Activated T-helper 17 cell treated with anti-CD3 and anti-CD28 coated beads, Interleukin-2, amount 50 U/mL, for 72 hours (primary cell): ENCODE data around the gene FAM72D. TPM values are rescaled to one million over a fixed set of nuclear protein-coding genes. Genes with fewer than 3 reads are reported as not detected.
"Not testable (repeated sequence)": the region's sequence is repeated elsewhere in the genome, so short reads cannot be mapped to it uniquely, and the experiment has no call there.

Experiments used
- ATAC-seq: fragments of 150-1000 bp; cut with Tn5 transposase; replicated peaks from 2 replicates; pipeline ENCODE4 v1.10.0; 2021; ENCODE audit warnings: mild to moderate bottlenecking, moderate library complexity
- H3K27ac Mint-ChIP-seq: one replicate; pipeline ENCODE4 v1.8.0; 2022; ENCODE audit warnings: mixed read lengths
- H3K27me3 Mint-ChIP-seq: one replicate; pipeline ENCODE4 v1.8.0; 2022; ENCODE audit warnings: mixed read lengths
- H3K36me3 Mint-ChIP-seq: one replicate; pipeline ENCODE4 v1.8.0; 2022; ENCODE audit warnings: low read depth, mild to moderate bottlenecking, mixed read lengths
- H3K4me1 Mint-ChIP-seq: one replicate; pipeline ENCODE4 v1.8.0; 2022; ENCODE audit warnings: mixed read lengths
- H3K4me3 Mint-ChIP-seq: one replicate; pipeline ENCODE4 v1.8.0; 2022; ENCODE audit warnings: mild to moderate bottlenecking, mixed read lengths
- H3K9me3 Mint-ChIP-seq: one replicate; pipeline ENCODE4 v1.8.0; 2022; ENCODE audit warnings: mixed read lengths
- total RNA-seq, 2 donors: library from RNA; stranded (reverse); gene quantifications; one replicate each; pipeline ENCODE4 v1.2.3, GENCODE V29; 2022

The FAM72D gene
- total RNA-seq, 2 donors from 2014 or later = 11.0 to 14.7 TPM

DNA sequence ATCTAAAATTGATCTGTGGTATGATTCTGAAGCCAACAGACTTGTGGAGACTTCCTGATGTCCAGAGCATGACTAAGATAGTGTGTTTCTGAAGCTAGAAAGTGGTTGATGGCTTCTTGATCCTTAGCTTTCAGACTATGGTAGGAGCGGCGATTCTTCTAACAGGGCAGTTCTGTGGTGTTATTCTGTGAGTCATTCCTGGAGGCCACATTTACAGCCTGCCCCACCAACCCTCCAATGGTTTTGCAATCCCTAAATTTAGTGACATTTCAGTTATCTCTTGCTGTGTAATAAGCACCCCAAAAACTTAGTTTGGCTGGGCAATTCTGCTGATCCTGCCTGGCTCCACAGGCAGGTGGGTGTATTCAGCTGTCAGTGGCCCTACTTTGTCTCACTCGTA lies 24.1 kb downstream of the FAM72D start:
- H3K27ac Mint-ChIP-seq, ATAC-seq, H3K27me3 Mint-ChIP-seq, H3K4me3 Mint-ChIP-seq, H3K9me3 Mint-ChIP-seq, H3K36me3 Mint-ChIP-seq, H3K4me1 Mint-ChIP-seq: not testable (repeated sequence)

GRCh38 chr1:145122344-145123061 lies 26.7 kb downstream of the FAM72D start:
- not testable (repeated sequence) for H3K4me3 Mint-ChIP-seq, H3K4me1 Mint-ChIP-seq, H3K27me3 Mint-ChIP-seq, H3K27ac Mint-ChIP-seq, H3K36me3 Mint-ChIP-seq, H3K9me3 Mint-ChIP-seq, ATAC-seq

- not testable (repeated sequence) for H3K27ac Mint-ChIP-seq, H3K27me3 Mint-ChIP-seq, H3K36me3 Mint-ChIP-seq, H3K4me3 Mint-ChIP-seq, H3K9me3 Mint-ChIP-seq, ATAC-seq, H3K4me1 Mint-ChIP-seq
Measured at GRCh38 chr1:145123062-145123395, 27.3 kb downstream of the FAM72D start.

DNA sequence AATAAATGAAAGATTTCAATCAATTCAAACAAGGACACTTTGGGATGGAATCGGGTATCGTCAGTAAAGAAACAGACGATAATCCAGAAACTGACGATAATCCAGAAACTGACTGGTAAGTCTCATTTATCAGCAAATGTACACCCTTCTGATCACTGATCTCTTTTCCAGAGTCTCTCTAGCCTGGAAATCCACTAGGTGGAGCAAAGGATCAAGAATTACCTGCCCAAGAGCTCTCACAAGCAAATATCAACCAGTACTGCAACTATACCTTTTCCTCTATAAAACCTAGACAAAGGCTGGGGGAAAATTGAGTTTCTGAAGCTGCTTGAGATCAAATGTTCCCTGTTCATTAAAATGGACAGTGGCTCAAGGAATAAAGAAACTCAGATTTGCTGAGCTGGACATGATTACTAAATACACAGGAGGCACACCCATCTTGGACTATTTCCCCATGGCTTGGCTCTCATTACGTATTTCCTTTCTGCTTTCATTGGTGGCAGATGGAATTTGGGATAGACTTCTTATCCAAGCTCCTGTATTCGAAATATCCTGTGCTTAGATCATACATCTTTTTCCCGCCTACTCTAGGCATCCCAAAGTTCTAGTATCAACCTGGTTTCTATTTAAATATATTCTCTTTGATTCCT lies 28.3 kb downstream of the FAM72D start:
- not testable (repeated sequence) for H3K4me1 Mint-ChIP-seq, H3K36me3 Mint-ChIP-seq, H3K27ac Mint-ChIP-seq, ATAC-seq, H3K4me3 Mint-ChIP-seq, H3K9me3 Mint-ChIP-seq, H3K27me3 Mint-ChIP-seq

- H3K27ac Mint-ChIP-seq, H3K36me3 Mint-ChIP-seq, H3K27me3 Mint-ChIP-seq, ATAC-seq, H3K4me1 Mint-ChIP-seq, H3K4me3 Mint-ChIP-seq, H3K9me3 Mint-ChIP-seq: not testable (repeated sequence)
Measured at GRCh38 chr1:145125112-145125511, 29.3 kb downstream of the FAM72D start.

- H3K9me3 Mint-ChIP-seq, H3K4me1 Mint-ChIP-seq, H3K4me3 Mint-ChIP-seq, H3K36me3 Mint-ChIP-seq, H3K27ac Mint-ChIP-seq, ATAC-seq, H3K27me3 Mint-ChIP-seq: not testable (repeated sequence)
Measured at GRCh38 chr1:145127144-145127543, 31.4 kb downstream of the FAM72D start.

DNA sequence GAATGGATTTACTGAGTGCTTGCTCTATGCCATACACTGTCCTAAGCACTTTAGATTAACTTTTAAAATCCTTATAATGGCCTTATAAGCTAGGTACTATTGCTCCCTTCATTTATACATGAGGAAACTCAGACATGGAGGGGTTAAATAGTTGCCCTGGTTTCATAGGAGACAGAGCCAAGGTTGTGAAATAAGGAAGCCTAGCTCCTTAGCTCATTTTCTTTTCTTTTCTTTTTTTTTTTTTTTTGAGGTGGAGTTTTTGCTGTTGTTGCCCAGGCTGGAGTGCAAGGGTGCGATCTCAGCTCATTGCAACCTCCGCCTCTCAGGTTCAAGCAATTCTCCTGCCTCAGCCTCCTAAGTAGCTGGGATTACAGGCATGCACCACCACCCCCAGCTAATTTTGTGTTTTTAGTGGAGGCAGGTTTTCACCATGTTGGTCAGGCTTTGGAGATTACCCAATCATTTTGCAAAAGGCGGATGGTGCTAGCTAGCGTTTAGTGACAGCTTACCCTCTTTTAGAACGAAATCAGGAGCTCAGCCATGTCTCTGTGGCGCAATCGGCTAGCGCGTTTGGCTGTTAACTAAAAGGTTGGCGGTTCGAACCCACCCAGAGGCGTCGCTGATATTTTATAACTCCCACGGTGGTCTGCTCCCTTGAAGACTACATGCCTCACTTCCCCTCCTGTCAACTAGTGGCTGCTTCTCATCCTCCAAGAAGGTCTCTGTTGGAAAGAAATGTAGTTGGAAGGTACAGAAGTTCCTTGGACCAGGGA lies 33.1 kb downstream of the FAM72D start:
- not testable (repeated sequence) for H3K4me1 Mint-ChIP-seq, H3K36me3 Mint-ChIP-seq, ATAC-seq, H3K9me3 Mint-ChIP-seq, H3K27me3 Mint-ChIP-seq, H3K4me3 Mint-ChIP-seq, H3K27ac Mint-ChIP-seq

DNA sequence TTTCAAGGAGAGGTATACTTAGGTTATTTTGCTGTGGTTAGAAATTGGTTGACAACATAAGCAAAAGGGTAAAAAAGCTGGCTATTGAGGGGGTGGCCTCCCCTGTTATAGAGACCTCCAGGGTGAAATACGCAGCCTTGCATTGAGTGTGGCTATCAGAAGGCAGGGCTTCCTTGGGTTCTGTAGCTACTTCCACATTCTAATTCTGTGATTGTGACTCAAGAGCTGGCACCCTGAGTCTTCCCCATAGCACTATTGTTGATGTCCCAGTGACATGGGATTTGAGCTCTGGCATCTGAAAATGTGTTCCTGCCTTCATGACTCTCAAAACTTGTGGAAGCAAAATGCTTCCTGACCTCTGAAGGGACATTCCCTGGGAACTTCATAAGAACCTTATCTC lies 38.7 kb downstream of the FAM72D start:
- H3K9me3 Mint-ChIP-seq, H3K27me3 Mint-ChIP-seq, ATAC-seq, H3K36me3 Mint-ChIP-seq, H3K27ac Mint-ChIP-seq, H3K4me1 Mint-ChIP-seq, H3K4me3 Mint-ChIP-seq: not testable (repeated sequence)

DNA sequence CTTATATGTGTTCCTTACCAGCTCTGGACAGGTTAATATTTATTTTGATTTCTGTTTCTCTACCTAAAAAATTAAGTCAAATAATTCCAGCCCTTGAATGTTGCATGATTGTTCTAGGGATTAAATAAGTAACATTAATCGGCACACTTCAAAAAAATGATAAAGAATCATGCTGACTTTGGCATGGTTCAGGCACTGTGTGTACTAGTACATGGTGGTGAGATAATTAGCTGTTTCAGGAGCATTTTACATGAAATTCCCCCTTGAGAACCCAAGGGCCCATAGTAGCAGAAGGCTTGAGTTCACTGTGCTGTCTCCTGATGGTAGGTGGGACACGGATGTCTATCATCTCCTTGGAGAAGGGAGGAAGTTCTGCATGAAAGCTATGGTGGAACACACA lies 44.8 kb downstream of the FAM72D start:
- not testable (repeated sequence) for H3K4me3 Mint-ChIP-seq, H3K27me3 Mint-ChIP-seq, ATAC-seq, H3K36me3 Mint-ChIP-seq, H3K4me1 Mint-ChIP-seq, H3K27ac Mint-ChIP-seq, H3K9me3 Mint-ChIP-seq

DNA sequence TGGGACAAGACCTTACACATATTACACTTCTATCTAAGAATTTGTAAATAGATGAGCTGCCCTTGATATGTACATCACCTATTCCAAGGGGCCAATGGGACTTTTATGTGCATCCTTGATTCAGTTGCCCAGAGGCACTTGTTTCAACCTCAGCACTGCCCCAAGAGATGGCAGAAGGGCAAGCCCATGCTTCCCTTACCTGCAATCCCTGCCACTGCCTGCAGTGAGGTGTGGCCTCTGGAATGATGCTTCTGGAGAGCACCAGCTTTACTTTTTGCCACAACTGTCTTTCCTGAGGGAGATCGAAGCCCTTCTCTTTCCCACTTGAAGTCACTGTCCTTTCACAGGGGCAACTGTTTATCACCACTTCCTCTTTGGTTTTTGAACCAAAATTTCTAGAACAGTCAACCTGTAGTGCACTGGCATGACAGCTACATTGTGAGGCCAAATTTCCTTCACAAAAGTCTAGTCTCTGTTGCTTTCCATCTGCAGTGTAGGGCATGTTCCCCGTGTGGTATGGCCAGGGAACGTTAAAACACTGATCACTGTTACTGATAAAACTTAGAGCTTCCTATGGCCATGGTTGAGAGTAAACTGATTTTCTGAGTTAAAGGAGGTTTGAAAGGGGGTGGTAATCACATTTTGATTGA lies 48.6 kb downstream of the FAM72D start:
- not testable (repeated sequence) for H3K27me3 Mint-ChIP-seq, H3K4me3 Mint-ChIP-seq, H3K4me1 Mint-ChIP-seq, H3K9me3 Mint-ChIP-seq, H3K27ac Mint-ChIP-seq, H3K36me3 Mint-ChIP-seq, ATAC-seq

GRCh38 chr1:145146308-145146707 lies 50.5 kb downstream of the FAM72D start:
- not testable (repeated sequence) for H3K27me3 Mint-ChIP-seq, ATAC-seq, H3K27ac Mint-ChIP-seq, H3K9me3 Mint-ChIP-seq, H3K4me3 Mint-ChIP-seq, H3K4me1 Mint-ChIP-seq, H3K36me3 Mint-ChIP-seq

DNA sequence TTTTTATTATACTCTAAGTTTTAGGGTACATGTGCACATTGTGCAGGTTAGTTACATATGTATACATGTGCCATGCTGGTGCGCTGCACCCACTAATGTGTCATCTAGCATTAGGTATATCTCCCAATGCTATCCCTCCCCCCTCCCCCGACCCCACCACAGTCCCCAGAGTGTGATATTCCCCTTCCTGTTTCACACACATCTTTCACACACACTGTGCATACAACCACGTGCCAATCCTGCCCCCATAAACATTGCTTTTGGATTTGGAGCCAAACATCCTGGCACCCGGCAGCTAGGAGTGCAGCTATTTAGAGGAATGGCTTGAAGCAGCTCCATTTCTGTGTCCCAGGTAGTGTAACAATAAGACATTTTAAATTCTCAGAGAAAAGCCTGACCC lies 51.4 kb downstream of the FAM72D start:
- H3K27me3 Mint-ChIP-seq, H3K4me1 Mint-ChIP-seq, ATAC-seq, H3K4me3 Mint-ChIP-seq, H3K27ac Mint-ChIP-seq, H3K36me3 Mint-ChIP-seq, H3K9me3 Mint-ChIP-seq: not testable (repeated sequence)

DNA sequence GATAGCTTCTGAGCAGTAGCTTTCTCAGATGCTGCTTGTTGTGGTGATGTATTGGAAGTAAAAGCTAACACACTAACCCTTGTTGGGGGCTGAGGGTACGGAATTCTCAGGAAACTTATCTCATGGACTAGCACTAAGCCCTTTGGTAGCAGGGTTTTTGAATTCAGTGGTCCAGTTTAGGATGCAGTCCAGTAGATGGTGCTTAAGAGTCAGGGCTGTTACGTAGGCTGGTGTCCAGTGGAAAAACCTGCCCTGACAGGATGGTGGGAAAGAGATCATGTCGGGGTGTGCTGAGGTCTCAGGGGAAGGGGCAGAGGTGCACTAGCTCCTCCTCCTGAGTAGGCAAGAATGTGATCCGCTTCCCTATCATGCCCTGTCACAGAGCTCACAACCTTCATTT lies 59.6 kb downstream of the FAM72D start:
- not testable (repeated sequence) for H3K9me3 Mint-ChIP-seq, H3K4me3 Mint-ChIP-seq, H3K27ac Mint-ChIP-seq, H3K4me1 Mint-ChIP-seq, H3K27me3 Mint-ChIP-seq, H3K36me3 Mint-ChIP-seq, ATAC-seq

- not testable (repeated sequence) for H3K9me3 Mint-ChIP-seq, H3K27ac Mint-ChIP-seq, ATAC-seq, H3K4me3 Mint-ChIP-seq, H3K4me1 Mint-ChIP-seq, H3K36me3 Mint-ChIP-seq, H3K27me3 Mint-ChIP-seq
Measured at GRCh38 chr1:145155873-145156272, 60.1 kb downstream of the FAM72D start.
